Hepatocyte (in vitro differentiated cells): ENCODE measurements around the gene AFTPH. TPM values are rescaled to one million over a fixed set of nuclear protein-coding genes. Genes with fewer than 3 reads are reported as not detected.

Experiments
- DNase-seq: peaks from one replicate; pipeline ENCODE4 v3.0.0-alpha.2; 2016; ENCODE audit warnings: low spot score
- H2AFZ ChIP-seq: fragments of 200-600 bp; sonication (generic); 2 replicates; pipeline ENCODE4 v1.6.0; 2016; ENCODE audit warnings: antibody characterized with exemption, mild to moderate bottlenecking
- H3K27ac ChIP-seq: fragments of 200-600 bp; sonication (generic); 2 replicates; pipeline ENCODE4 v1.5.1; 2016; ENCODE audit warnings: mild to moderate bottlenecking
- H3K27me3 ChIP-seq: fragments of 200-600 bp; sonication (generic); 2 replicates; pipeline ENCODE4 v1.6.1; 2016
- H3K36me3 ChIP-seq: fragments of 200-600 bp; sonication (generic); replicated peaks from 2 replicates; pipeline ENCODE4 v1.5.1; 2016; ENCODE audit warnings: low read depth; ENCODE audit not compliant: insufficient read depth
- H3K4me1 ChIP-seq: fragments of 200-600 bp; sonication (generic); 2 replicates; pipeline ENCODE4 v1.5.1; 2016; ENCODE audit warnings: mild to moderate bottlenecking, moderate library complexity; ENCODE audit not compliant: insufficient read depth
- H3K4me2 ChIP-seq: fragments of 200-600 bp; sonication (generic); 2 replicates; pipeline ENCODE4 v1.6.0; 2016
- H3K4me3 ChIP-seq: fragments of 200-600 bp; sonication (generic); 2 replicates; pipeline ENCODE4 v1.5.1; 2016; ENCODE audit warnings: mild to moderate bottlenecking
- H3K79me2 ChIP-seq: fragments of 200-600 bp; sonication (generic); 2 replicates; pipeline ENCODE4 v1.6.0; 2017; ENCODE audit warnings: mild to moderate bottlenecking
- H3K9me2 ChIP-seq: fragments of 200-600 bp; sonication (generic); replicated peaks from 2 replicates; pipeline ENCODE4 v1.6.0; 2017; ENCODE audit warnings: mild to moderate bottlenecking; ENCODE audit not compliant: insufficient read depth
- H3K9me3 ChIP-seq: fragments of 200-600 bp; sonication (generic); 2 replicates; pipeline ENCODE4 v1.5.1; 2016; ENCODE audit warnings: low read depth, mild to moderate bottlenecking
- H4K20me1 ChIP-seq: fragments of 200-600 bp; sonication (generic); 2 replicates; pipeline ENCODE4 v1.6.0; 2016; ENCODE audit warnings: mild to moderate bottlenecking; ENCODE audit not compliant: insufficient read depth, poor library complexity, severe bottlenecking
- EZH2 ChIP-seq: fragments of 200-600 bp; sonication (generic); IDR thresholded peaks from 2 replicates; pipeline ENCODE4 v1.6.1; 2016; ENCODE audit warnings: antibody characterized with exemption, mild to moderate bottlenecking, borderline replicate concordance
- EZH2phosphoT487 ChIP-seq: fragments of 200-600 bp; sonication (generic); IDR thresholded peaks from one replicate; pipeline ENCODE4 v1.6.1; 2018; ENCODE audit warnings: antibody characterized with exemption, mild to moderate bottlenecking, low read depth, moderate library complexity; ENCODE audit not compliant: unreplicated experiment, severe bottlenecking
- WGBS: methylation state at CpG from one replicate; pipeline ENCODE4 v1.1.6; 2016; ENCODE audit warnings: low lambda C conversion rate; ENCODE audit errors: missing lambda C conversion rate; 5-methylcytosine and 5-hydroxymethylcytosine counted together
- polyA plus RNA-seq: library from polyadenylated mRNA; unstranded; fragments of >200 nt; fragmentation: Nextera tagmentation; extraction: Ambion mirVana; gene quantifications from 2 replicates; pipeline ENCODE4 v1.2.1, GENCODE V29; 2016
- total RNA-seq: library from RNA; depleted of rRNA; stranded (reverse); fragments of >200 nt; gene quantifications from 2 replicates; pipeline ENCODE4 v1.2.3, GENCODE V29; 2014
- TF ChIP-seq, protein P1 (sequence below): fragments of 200-600 bp; sonication (generic); IDR thresholded peaks from 2 replicates; pipeline ENCODE4 v1.5.1; 2016; ENCODE audit warnings: antibody characterized with exemption, mild to moderate bottlenecking; ENCODE audit not compliant: poor library complexity

AFTPH gene
- total and polyA plus RNA-seq, 2 experiments from 2014 or later = 11.8 to 50.9 TPM

GRCh38 chr2:64593035-64593655, 69.0 kb downstream of the AFTPH start:
- TF ChIP-seq, protein P1, sequence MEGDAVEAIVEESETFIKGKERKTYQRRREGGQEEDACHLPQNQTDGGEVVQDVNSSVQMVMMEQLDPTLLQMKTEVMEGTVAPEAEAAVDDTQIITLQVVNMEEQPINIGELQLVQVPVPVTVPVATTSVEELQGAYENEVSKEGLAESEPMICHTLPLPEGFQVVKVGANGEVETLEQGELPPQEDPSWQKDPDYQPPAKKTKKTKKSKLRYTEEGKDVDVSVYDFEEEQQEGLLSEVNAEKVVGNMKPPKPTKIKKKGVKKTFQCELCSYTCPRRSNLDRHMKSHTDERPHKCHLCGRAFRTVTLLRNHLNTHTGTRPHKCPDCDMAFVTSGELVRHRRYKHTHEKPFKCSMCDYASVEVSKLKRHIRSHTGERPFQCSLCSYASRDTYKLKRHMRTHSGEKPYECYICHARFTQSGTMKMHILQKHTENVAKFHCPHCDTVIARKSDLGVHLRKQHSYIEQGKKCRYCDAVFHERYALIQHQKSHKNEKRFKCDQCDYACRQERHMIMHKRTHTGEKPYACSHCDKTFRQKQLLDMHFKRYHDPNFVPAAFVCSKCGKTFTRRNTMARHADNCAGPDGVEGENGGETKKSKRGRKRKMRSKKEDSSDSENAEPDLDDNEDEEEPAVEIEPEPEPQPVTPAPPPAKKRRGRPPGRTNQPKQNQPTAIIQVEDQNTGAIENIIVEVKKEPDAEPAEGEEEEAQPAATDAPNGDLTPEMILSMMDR = no peak
- TF ChIP-seq EZH2phosphoT487 (no peak), EZH2 (no peak)
- Histone ChIP-seq H3K79me2 (no peaks in the 10 kb centered on the region), H3K4me1 (no peaks in the 10 kb centered on the region), H3K36me3 (no peaks in the 10 kb centered on the region), H3K4me2 (no peak overlapping the region), H3K27me3 (no peaks in the 10 kb centered on the region), H3K9me2 (no peaks in the 10 kb centered on the region), H3K9me3 (no peaks in the 10 kb centered on the region), H3K4me3 (no peak overlapping the region), H2AFZ (no peak overlapping the region), H4K20me1 (no peaks in the 10 kb centered on the region), H3K27ac (no peak overlapping the region)
- 93% methylated on average over 4 of the region's 4 CpGs for WGBS
- no peak for DNase-seq

DNA sequence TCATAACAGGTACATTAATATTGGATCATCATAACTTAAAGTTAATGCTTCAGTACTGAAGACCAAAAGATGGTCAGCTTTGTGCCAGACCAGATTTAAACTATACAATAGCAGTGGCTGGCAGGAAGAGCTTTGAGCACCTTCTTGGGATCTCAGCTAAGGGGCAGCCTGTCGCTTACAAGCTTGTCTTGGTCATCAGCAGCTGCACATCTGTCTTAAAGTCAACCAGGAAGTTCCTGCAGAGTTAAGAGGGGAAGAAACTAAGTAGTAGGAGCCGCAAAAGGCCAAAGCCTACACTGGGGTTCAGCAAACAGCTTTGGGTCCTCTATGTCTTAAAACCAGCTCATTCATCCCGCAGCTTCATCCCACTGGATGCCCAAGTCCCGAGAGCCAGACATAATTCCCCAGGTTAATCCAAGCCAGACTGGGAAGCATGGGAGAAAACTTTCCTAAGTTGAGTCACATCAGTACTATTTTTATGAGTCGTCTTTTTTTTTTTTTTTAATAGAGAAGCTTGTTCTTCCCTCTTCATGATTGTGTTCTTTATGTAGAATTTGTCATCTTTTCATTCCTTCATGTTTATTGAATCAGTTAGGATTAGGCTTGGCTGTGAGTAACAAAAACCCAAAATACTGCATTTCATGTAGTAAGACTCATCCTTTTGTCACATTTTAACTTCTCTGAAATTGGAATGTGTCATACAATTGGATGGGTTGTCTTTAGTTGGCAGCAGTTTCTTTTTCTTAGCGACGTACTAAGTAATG, 70.3 kb downstream of the AFTPH start:
- H4K20me1 ChIP-seq = no peaks in the 10 kb centered on the region
- no peak overlapping the region for H3K4me2 ChIP-seq
- no peak overlapping the region for H2AFZ ChIP-seq
- DNase-seq = no peak
- H3K79me2 ChIP-seq = no peaks in the 10 kb centered on the region
- no peak overlapping the region for H3K27ac ChIP-seq
- no peaks in the 10 kb centered on the region for H3K9me3 ChIP-seq
- WGBS = 92% methylated on average over 7 of the region's 7 CpGs
- no peaks in the 10 kb centered on the region for H3K36me3 ChIP-seq
- H3K9me2 ChIP-seq = no peaks in the 10 kb centered on the region
- H3K4me1 ChIP-seq = no peaks in the 10 kb centered on the region
- H3K4me3 ChIP-seq = no peak overlapping the region
- no peak for TF ChIP-seq EZH2
- no peak for TF ChIP-seq EZH2phosphoT487
- TF ChIP-seq, protein P1 = no peak
- H3K27me3 ChIP-seq = no peaks in the 10 kb centered on the region

DNA sequence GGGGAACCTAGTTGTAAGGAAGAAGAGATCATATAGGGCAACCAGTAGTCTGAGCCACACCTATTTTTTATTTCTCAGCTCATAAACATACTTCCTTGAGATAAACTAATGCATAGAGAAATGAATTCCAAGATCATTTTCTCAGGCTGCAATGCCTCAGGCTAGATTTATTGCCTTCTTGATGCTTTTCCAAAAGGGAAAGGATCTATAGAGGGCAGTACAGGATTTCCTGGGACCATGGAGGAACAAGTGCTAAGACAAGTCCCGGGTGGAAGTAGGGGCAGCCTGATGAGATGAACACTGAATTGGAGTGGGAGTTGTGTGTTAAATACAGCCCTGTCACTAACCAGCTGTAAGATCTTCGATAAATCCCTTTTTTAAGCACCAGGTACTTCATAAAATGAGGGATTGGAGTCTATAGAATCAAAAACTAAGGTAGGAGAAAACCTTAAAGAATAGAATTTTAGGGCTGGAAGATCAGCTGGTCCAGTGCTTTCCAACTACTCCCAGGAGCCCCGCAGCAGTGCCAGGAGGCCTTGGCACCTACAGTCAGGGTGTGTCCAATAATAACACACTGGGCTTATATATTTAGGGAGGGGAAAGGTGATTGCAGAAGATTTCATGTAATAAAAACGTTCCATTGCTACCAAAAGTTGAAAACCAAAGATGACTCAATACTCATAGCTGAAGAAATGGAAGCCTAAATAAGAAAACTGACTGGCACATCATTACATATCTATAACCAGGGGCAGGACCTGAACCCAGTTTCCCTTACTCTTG, 71.5 kb downstream of the AFTPH start:
- TF ChIP-seq, protein P1 = peak; percentile 52
- no peak for TF ChIP-seq EZH2
- WGBS = 70% methylated on average over 4 of the region's 4 CpGs
- peak; percentile 53 for DNase-seq
- peaks cover 10% of the 10 kb centered on the region for H3K4me1 ChIP-seq
- no peaks in the 10 kb centered on the region for H3K36me3 ChIP-seq
- no peak overlapping the region for H2AFZ ChIP-seq
- no peaks in the 10 kb centered on the region for H3K79me2 ChIP-seq
- H4K20me1 ChIP-seq = no peaks in the 10 kb centered on the region
- no peaks in the 10 kb centered on the region for H3K9me2 ChIP-seq
- no peak overlapping the region for H3K4me2 ChIP-seq
- no peak overlapping the region for H3K27ac ChIP-seq
- H3K4me3 ChIP-seq = no peak overlapping the region
- no peaks in the 10 kb centered on the region for H3K27me3 ChIP-seq
- H3K9me3 ChIP-seq = no peaks in the 10 kb centered on the region
